GM12878 (cell line): ENCODE data around the gene RASL11A. TPM values are rescaled to one million over a fixed set of nuclear protein-coding genes. Genes with fewer than 3 reads are reported as not detected.

Experiments
- ATAC-seq: fragments of 200-7000 bp; cut with Tn5 transposase; 3 replicates; pipeline ENCODE4 v1.9.1; 2020; ENCODE audit warnings: mild to moderate bottlenecking, moderate library complexity
- Bru-seq: library from RNA; stranded (reverse); fragments of 400-500 nt; gene quantifications from one replicate; lab custom pipeline; 2021; lab: Mats Ljungman, UMichigan
- BruChase-seq, 2 experiments: library from RNA; stranded (reverse); fragments of 400-500 nt; gene quantifications; one replicate each; lab custom pipeline; 2021; lab: Mats Ljungman, UMichigan
- BruUV-seq: library from RNA; stranded (reverse); fragments of 400-500 nt; replicated peaks from 2 replicates; lab custom pipeline; 2021; lab: Mats Ljungman, UMichigan
- CTCF ChIA-PET: fragments of 300-600 bp; sonication (Branson Sonifier 250); formaldehyde crosslinking; extraction: SDS; loops from one replicate; lab custom pipeline; 2021; ENCODE audit warnings: inconsistent platforms; lab: Yijun Ruan, JAX
- POLR2A ChIA-PET: fragments of 350-600 bp; formaldehyde crosslinking; extraction: SDS; loops from one replicate; lab custom pipeline; 2021; ENCODE audit warnings: inconsistent platforms; lab: Charles Lee
- RAD21 ChIA-PET: fragments of 300-600 bp; sonication (Branson Sonifier 250); formaldehyde crosslinking; loops from one replicate; lab custom pipeline; 2023; ENCODE audit warnings: antibody characterized with exemption; ENCODE audit not compliant: unreplicated experiment; lab: Charles Lee
- SMC1A ChIA-PET: fragments of 300-600 bp; sonication (Branson Sonifier 250); formaldehyde crosslinking; loops from one replicate; lab custom pipeline; 2023; ENCODE audit not compliant: unreplicated experiment, uncharacterized antibody; lab: Charles Lee
- DNase-seq: peaks from one replicate; pipeline ENCODE4 v3.0.0-alpha.2; 2011; ENCODE audit warnings: low read depth, low spot score
- FAIRE-seq: peaks from 3 replicates; lab custom pipeline; 2011; peaks lifted over from hg19 to GRCh38; lab: Jason Lieb, UNC
- H2AFZ ChIP-seq: 2 replicates; pipeline ENCODE4 v1.6.0; 2011; ENCODE audit warnings: low read depth, low read length, control low read depth; ENCODE audit not compliant: control insufficient read depth
- H3K27ac ChIP-seq: 2 replicates; pipeline ENCODE4 v1.5.1; 2011; ENCODE audit warnings: control low read depth; ENCODE audit not compliant: control insufficient read depth, insufficient read depth
- H3K27me3 ChIP-seq, 2 experiments: replicated peaks in 1 of 2; 2 replicates each; pipeline versions ENCODE4 v1.6.0 to v1.6.1; 2011; ENCODE audit warnings: low read length in 1 of 2; ENCODE audit not compliant: control insufficient read depth in 2 of 2, insufficient read depth in 2 of 2
- H3K36me3 ChIP-seq, 2 experiments: 2 replicates each; pipeline ENCODE4 v1.5.1; 2011; ENCODE audit warnings: low read length in 1 of 2; ENCODE audit not compliant: control insufficient read depth in 2 of 2, insufficient read depth in 2 of 2
- H3K4me1 ChIP-seq: 2 replicates; pipeline ENCODE4 v1.6.1; 2011; ENCODE audit warnings: mild to moderate bottlenecking, low read length, moderate library complexity, mixed read lengths; ENCODE audit not compliant: control insufficient read depth, insufficient read depth
- H3K4me2 ChIP-seq: 2 replicates; pipeline ENCODE4 v1.6.0; 2011; ENCODE audit warnings: control low read depth; ENCODE audit not compliant: control insufficient read depth, insufficient read depth
- H3K4me3 ChIP-seq: fragments of 200-600 bp; sonication (generic); 2 replicates; pipeline ENCODE4 v1.5.1; 2016
- H3K79me2 ChIP-seq: 2 replicates; pipeline ENCODE4 v1.6.0; 2011; ENCODE audit warnings: low read length; ENCODE audit not compliant: control insufficient read depth, insufficient read depth
- H3K9ac ChIP-seq: 2 replicates; pipeline ENCODE4 v1.8.0; 2011; ENCODE audit warnings: low read length, control low read depth, mixed read lengths; ENCODE audit not compliant: control insufficient read depth, insufficient read depth
- H3K9me3 ChIP-seq: replicated peaks from 3 replicates; pipeline ENCODE4 v1.5.1; 2011; ENCODE audit warnings: mild to moderate bottlenecking, low read length; ENCODE audit not compliant: control insufficient read depth, insufficient read depth
- H4K20me1 ChIP-seq: 2 replicates; pipeline ENCODE4 v1.6.0; 2011; ENCODE audit not compliant: control insufficient read depth, insufficient read depth
- BHLHE40 ChIP-seq, 2 experiments: fragments of 450-650 bp in 1 of 2; IDR thresholded peaks; 2 replicates each; pipeline ENCODE4 v1.6.1; 2011 to 2017; ENCODE audit warnings: low read depth in 2 of 2, borderline replicate concordance in 1 of 2, improper control_type of control experiment in 1 of 2, low read length in 1 of 2, mild to moderate bottlenecking in 1 of 2
- E2F4 ChIP-seq: IDR thresholded peaks from 2 replicates; pipeline ENCODE4 v1.6.1; 2012; ENCODE audit warnings: low read depth, low read length, improper control_type of control experiment
- GATAD2B ChIP-seq: fragments of 450-650 bp; conservative IDR thresholded peaks from 2 replicates; pipeline ENCODE4 v1.6.1; 2017; ENCODE audit warnings: low read depth, mild to moderate bottlenecking, moderate library complexity
- IKZF1 ChIP-seq: fragments of 450-650 bp; conservative IDR thresholded peaks from 2 replicates; pipeline ENCODE4 v1.6.1; 2017; ENCODE audit warnings: antibody characterized with exemption, mild to moderate bottlenecking
- IKZF2 ChIP-seq, 2 experiments: fragments of 450-650 bp; IDR thresholded peaks; 2 replicates each; pipeline ENCODE4 v1.6.1; 2017; ENCODE audit warnings: mild to moderate bottlenecking in 2 of 2, moderate library complexity in 2 of 2
- IRF4 ChIP-seq: IDR thresholded peaks from 2 replicates; pipeline ENCODE4 v1.6.1; 2011; ENCODE audit warnings: low read depth, low read length
- KLF5 ChIP-seq: fragments of 450-650 bp; IDR thresholded peaks from 2 replicates; pipeline ENCODE4 v1.6.1; 2014; ENCODE audit warnings: mild to moderate bottlenecking; ENCODE audit not compliant: partially characterized antibody
- LARP7 ChIP-seq: fragments of 450-650 bp; IDR thresholded peaks from 2 replicates; pipeline ENCODE4 v1.6.1; 2017; ENCODE audit warnings: mild to moderate bottlenecking
- MTA3 ChIP-seq: IDR thresholded peaks from 2 replicates; pipeline ENCODE4 v1.6.1; 2012; ENCODE audit warnings: low read length, inconsistent platforms, borderline replicate concordance
- NBN ChIP-seq: fragments of 450-650 bp; IDR thresholded peaks from 2 replicates; pipeline ENCODE4 v1.6.1; 2016
- NR2F1 ChIP-seq: fragments of 450-650 bp; conservative IDR thresholded peaks from 2 replicates; pipeline ENCODE4 v1.6.1; 2017; ENCODE audit warnings: mild to moderate bottlenecking
- POU2F2 ChIP-seq: IDR thresholded peaks from 3 replicates; pipeline ENCODE4 v1.6.1; 2011; ENCODE audit warnings: low read depth, mild to moderate bottlenecking, low read length, borderline replicate concordance
- RAD21 ChIP-seq: IDR thresholded peaks from 2 replicates; pipeline ENCODE4 v1.6.1; 2011; ENCODE audit warnings: mild to moderate bottlenecking, low read depth, low read length, moderate library complexity; ENCODE audit not compliant: insufficient read depth
- RB1 ChIP-seq: fragments of 450-650 bp; formaldehyde crosslinking; IDR thresholded peaks from 2 replicates; pipeline ENCODE4 v1.6.1; 2017; ENCODE audit warnings: mild to moderate bottlenecking, borderline replicate concordance
- RUNX3 ChIP-seq: IDR thresholded peaks from 2 replicates; pipeline ENCODE4 v1.6.1; 2012; ENCODE audit warnings: low read length, inconsistent platforms
- SMC3 ChIP-seq: IDR thresholded peaks from 2 replicates; pipeline ENCODE4 v1.6.1; 2011; ENCODE audit warnings: low read length, improper control_type of control experiment, borderline replicate concordance
- YBX1 ChIP-seq: fragments of 450-650 bp; IDR thresholded peaks from 2 replicates; pipeline ENCODE4 v1.6.1; 2016; ENCODE audit warnings: antibody characterized with exemption
- WGBS: methylation state at CpG from one replicate; pipeline ENCODE4 v1.1.6; 2016; ENCODE audit warnings: low lambda C conversion rate; ENCODE audit not compliant: insufficient replicate concordance, insufficient coverage; ENCODE audit errors: missing lambda C conversion rate; 5-methylcytosine and 5-hydroxymethylcytosine counted together
- in situ Hi-C: fragments of 300-500 bp; cut with MboI; formaldehyde crosslinking; loops from 9 replicates; pipeline ENCODE4 v1.14.3; 2018; ENCODE audit warnings: mixed read lengths
- intact Hi-C: fragments of 100-400 bp; cut with micrococcal nuclease; formaldehyde crosslinking; loops from one replicate; pipeline ENCODE4 v1.14.2; 2022; ENCODE audit not compliant: unreplicated experiment
- long read RNA-seq, 2 experiments: library from polyadenylated mRNA; unstranded; transcript quantifications; one replicate each; pipeline ENCODE4 v2.0.0, GENCODE V29; 2019 to 2020
- polyA minus RNA-seq, 3 experiments: library from RNA; depleted of rRNA, polyadenylated mRNA; stranded (reverse); fragments of >200 nt; gene quantifications; 2 replicates each; pipeline ENCODE4 v1.2.3, GENCODE V29; 2011
- polyA plus RNA-seq, 11 experiments: library from polyadenylated mRNA; depleted of rRNA in 4 of 11; unstranded in 6 of 11; stranded (reverse) in 5 of 11; fragments of >200 nt; fragmentation: Nextera tagmentation in 4 of 11; fragmentation: Illumina TruSeq in 1 of 11; extraction: Ambion mirVana in 4 of 11; extraction: Trizol in 1 of 11; gene quantifications; 1 replicate in 1 of 11; 2 replicates in 10 of 11; pipeline versions ENCODE4 v1.2.1 to v1.2.3, GENCODE V29; 2011 to 2016; ENCODE audit warnings: inconsistent platforms in 2 of 11, missing spikeins in 2 of 11, low read depth in 1 of 11
- total RNA-seq, 4 experiments: library from RNA; depleted of rRNA in 3 of 4; stranded (reverse); fragments of >200 nt in 3 of 4; fragmentation: Illumina TruSeq in 1 of 4; extraction: Trizol in 1 of 4; gene quantifications; 2 replicates each; pipeline versions ENCODE4 v1.2.1 to v1.2.3, GENCODE V29; 2013 to 2021

The RASL11A gene, protein sequence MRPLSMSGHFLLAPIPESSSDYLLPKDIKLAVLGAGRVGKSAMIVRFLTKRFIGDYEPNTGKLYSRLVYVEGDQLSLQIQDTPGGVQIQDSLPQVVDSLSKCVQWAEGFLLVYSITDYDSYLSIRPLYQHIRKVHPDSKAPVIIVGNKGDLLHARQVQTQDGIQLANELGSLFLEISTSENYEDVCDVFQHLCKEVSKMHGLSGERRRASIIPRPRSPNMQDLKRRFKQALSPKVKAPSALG
- total RNA-seq (2013; cell fraction: nucleolus; rRNA removed): 0.25 and 0.32 TPM in 2 replicates
- total RNA-seq (2014; rRNA removed): 0.85 and 1.4 TPM in 2 replicates
- total RNA-seq (2014; rRNA removed; fragmentation: Illumina TruSeq; extraction: Trizol): 0.41 and 0.45 TPM in 2 replicates
- 0.29 and 0.41 TPM in 2 replicates for total RNA-seq (2021)
- 0.22 TPM for polyA plus RNA-seq (2011; ENCODE audit: low read depth)
- 0.14 and 0.35 TPM in 2 replicates for polyA plus RNA-seq (2011; rRNA removed)
- polyA plus RNA-seq (2011; cell fraction: cytosol; rRNA removed): 0.12 and 0.25 TPM in 2 replicates
- polyA plus RNA-seq (2011; cell fraction: nucleus; rRNA removed): 0.89 and 0.99 TPM in 2 replicates
- polyA plus RNA-seq (2012): 0.26 and 0.97 TPM in 2 replicates
- 0.27 and 1.3 TPM in 2 replicates for polyA plus RNA-seq (2014; fragmentation: Illumina TruSeq; extraction: Trizol)
- under 1 TPM in 1 of 2 experiments, not detected in 1; 0.04 TPM for polyA plus RNA-seq (2014; fragmentation: Nextera tagmentation; extraction: Ambion mirVana)
- 0.77 and 0.91 TPM in 2 replicates for polyA plus RNA-seq (2014; rRNA removed)
- polyA plus RNA-seq (2016; fragmentation: Nextera tagmentation; extraction: Ambion mirVana): under 1 TPM; 0.10 to 0.39 TPM
- 2.4 TPM in 1 of 2 replicates, not detected in the other for polyA minus RNA-seq (2011; rRNA and poly(A)+ RNA removed)
- polyA minus RNA-seq (2011; cell fraction: cytosol; rRNA and poly(A)+ RNA removed): not detected in 2 replicates
- polyA minus RNA-seq (2011; cell fraction: nucleus; rRNA and poly(A)+ RNA removed): 0.38 TPM in 1 of 2 replicates, not detected in the other
- percentile 17 among the genes with signal in this experiment for Bru-seq, nascent RNA
- percentile 44 among the genes with signal in this experiment for BruChase-seq, experiment 1, labeled RNA remaining after a 6-hour chase
- percentile 56 among the genes with signal in this experiment for BruChase-seq, experiment 2, labeled RNA remaining after a 2-hour chase
- long read RNA-seq, experiment 1: 0 reads
- long read RNA-seq, experiment 2: 0 reads

DNA sequence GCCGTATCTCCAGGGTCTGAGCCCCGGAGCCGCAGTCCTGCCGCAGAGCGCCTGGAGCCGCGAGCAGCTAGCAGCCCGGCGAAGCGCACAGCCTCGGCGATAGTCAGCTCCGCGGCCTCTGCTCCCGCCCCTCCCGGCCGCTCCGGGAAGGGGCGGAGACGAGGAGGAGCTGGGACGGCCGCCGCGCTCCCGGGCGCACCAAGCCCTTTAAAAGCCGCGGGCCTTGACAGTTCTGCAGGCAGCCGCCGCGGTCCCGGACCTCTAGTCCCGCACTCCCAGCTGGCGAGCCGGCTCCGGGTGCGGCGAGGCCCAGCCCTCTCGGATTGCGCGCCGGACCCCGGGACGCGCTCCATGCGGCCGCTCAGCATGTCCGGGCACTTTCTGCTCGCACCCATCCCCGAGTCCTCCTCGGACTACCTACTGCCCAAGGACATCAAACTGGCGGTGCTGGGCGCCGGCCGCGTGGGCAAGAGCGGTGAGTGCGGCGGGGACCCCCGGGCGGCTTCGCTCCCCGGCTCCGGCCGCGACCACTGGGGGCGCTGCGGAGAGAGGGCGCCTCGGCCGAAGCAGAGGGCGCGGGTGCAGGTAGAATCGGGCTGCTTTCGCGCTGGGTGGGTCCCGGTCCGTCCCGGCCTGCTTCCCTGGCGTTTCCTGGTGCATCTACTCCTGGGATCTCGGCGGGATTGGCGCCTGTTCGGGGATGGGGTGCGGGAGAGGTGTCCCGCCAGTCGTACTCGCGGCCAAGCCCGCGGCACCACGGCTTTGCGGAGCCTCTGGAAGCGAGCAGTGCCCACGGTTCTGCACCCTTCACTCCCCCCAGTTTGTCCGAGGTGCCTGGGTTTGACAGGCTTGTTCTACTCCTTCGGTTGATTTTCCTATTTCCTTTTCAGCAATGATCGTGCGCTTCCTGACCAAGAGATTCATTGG lies at the start of gene RASL11A:
Gene RASL11A, plus strand, starts transcription at position 237 of the 927 bp plus-strand sequence. Its CDS starts 115 bp downstream, at position 352.
- H3K9ac ChIP-seq: peak within 1 kb of the TSS; percentile 54; the same call in 1 of the 2 replicates
- no peaks in the 10 kb centered on the region for H3K36me3 ChIP-seq
- H3K27me3 ChIP-seq: no peaks in the 10 kb centered on the region
- ChIA-PET POLR2A (no interaction called here), RAD21 (interaction anchor here (1.0 to 1.1 kb wide), 2 partner anchors 139 to 286 kb away, joined by 3 read pairs; no protein-coding TSS in a partner anchor), CTCF (interaction anchor here (0.7 to 2.4 kb wide), 22 partner anchors 8 to 691 kb away, joined by 3 to 8 read pairs (median 3); no protein-coding TSS in a partner anchor), SMC1A (interaction anchor here (0.7 to 1.1 kb wide), 2 partner anchors 11 to 274 kb away, joined by 3 to 5 read pairs; no protein-coding TSS in a partner anchor)
- 4% methylated on average over 91 of the region's 99 CpGs for WGBS
- FAIRE-seq: peak; percentile 66
- no TSS peak for BruUV-seq
- intact Hi-C loops (no loop called here), in situ Hi-C loops (no loop called here)
- no peaks in the 10 kb centered on the region for H3K4me1 ChIP-seq
- DNase-seq: no peak
- peak within 1 kb of the TSS; percentile 99 for H3K4me2 ChIP-seq
- H3K79me2 ChIP-seq: no peaks in the 10 kb centered on the region
- no peak within 1 kb of the TSS for H3K27ac ChIP-seq
- H3K4me3 ChIP-seq: peak within 1 kb of the TSS; percentile 89
- H2AFZ ChIP-seq: peak within 1 kb of the TSS; percentile 91
- peak; percentile 96 for ATAC-seq
- H3K9me3 ChIP-seq: no peaks in the 10 kb centered on the region
- no peaks in the 10 kb centered on the region for H4K20me1 ChIP-seq
- peak; percentile 37; the same call in 1 of the 2 replicates for TF ChIP-seq SMC3
- peak; percentile 70; the same call in 1 of the 2 replicates for TF ChIP-seq GATAD2B
- peak; percentile 21; the same call in 1 of the 2 replicates for TF ChIP-seq RUNX3
- TF ChIP-seq IKZF1: peak; percentile 67; the same call in 1 of the 2 replicates
- no peak for TF ChIP-seq MTA3
- TF ChIP-seq RB1: no peak; the same call in 1 of the 2 replicates
- TF ChIP-seq BHLHE40 (IDR thresholded peaks at IDR 0.05; ENCODE audit: borderline replicate concordance in 1 of 2, low read depth in 2 of 2, low read length in 1 of 2): peak; percentile 14 to 27; a peak in 1 of 4 replicates
- TF ChIP-seq NBN: no peak
- 0 out of 3 replicates have a peak, but pooled peaks have one; percentile 14 for TF ChIP-seq POU2F2
- TF ChIP-seq KLF5: peak; percentile 23
- peak; percentile 44 for TF ChIP-seq RAD21
- no peak for TF ChIP-seq E2F4
- no peak for TF ChIP-seq YBX1
- peak; percentile 64; the same call in 1 of the 2 replicates for TF ChIP-seq LARP7
- no peak for TF ChIP-seq IRF4
- TF ChIP-seq IKZF2 (IDR thresholded peaks at IDR 0.05): no peak
- TF ChIP-seq NR2F1: 0 out of 2 replicates have a peak, but pooled peaks have one; percentile 41
